Neural progenitor cell (in vitro differentiated cells): ENCODE data around the gene EXT2.

Experiments
- EZH2 ChIP-seq: fragments of 200-600 bp; sonication (generic); IDR thresholded peaks from 2 replicates; pipeline ENCODE4 v1.6.1; 2017; ENCODE audit warnings: antibody characterized with exemption, mild to moderate bottlenecking, moderate library complexity
- EZH2phosphoT487 ChIP-seq: fragments of 200-600 bp; sonication (generic); IDR thresholded peaks from 2 replicates; pipeline ENCODE4 v1.6.1; 2017; ENCODE audit warnings: antibody characterized with exemption
- TF ChIP-seq, protein P1 (sequence below): fragments of 200-600 bp; sonication (generic); IDR thresholded peaks from 2 replicates; pipeline ENCODE4 v1.5.1; 2017; ENCODE audit warnings: antibody characterized with exemption, mild to moderate bottlenecking

- TF ChIP-seq, protein P1, sequence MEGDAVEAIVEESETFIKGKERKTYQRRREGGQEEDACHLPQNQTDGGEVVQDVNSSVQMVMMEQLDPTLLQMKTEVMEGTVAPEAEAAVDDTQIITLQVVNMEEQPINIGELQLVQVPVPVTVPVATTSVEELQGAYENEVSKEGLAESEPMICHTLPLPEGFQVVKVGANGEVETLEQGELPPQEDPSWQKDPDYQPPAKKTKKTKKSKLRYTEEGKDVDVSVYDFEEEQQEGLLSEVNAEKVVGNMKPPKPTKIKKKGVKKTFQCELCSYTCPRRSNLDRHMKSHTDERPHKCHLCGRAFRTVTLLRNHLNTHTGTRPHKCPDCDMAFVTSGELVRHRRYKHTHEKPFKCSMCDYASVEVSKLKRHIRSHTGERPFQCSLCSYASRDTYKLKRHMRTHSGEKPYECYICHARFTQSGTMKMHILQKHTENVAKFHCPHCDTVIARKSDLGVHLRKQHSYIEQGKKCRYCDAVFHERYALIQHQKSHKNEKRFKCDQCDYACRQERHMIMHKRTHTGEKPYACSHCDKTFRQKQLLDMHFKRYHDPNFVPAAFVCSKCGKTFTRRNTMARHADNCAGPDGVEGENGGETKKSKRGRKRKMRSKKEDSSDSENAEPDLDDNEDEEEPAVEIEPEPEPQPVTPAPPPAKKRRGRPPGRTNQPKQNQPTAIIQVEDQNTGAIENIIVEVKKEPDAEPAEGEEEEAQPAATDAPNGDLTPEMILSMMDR, result no peak
- TF ChIP-seq EZH2phosphoT487 (no peak), EZH2 (no peak)
Observed at GRCh38 chr11:44178381-44178780, 82.9 kb downstream of the EXT2 start.
